Right ventricle myocardium inferior (tissue), 1 donor: ENCODE measurements around the gene CLDN6. TPM values are rescaled to one million over a fixed set of nuclear protein-coding genes. Genes with fewer than 3 reads are reported as not detected.

Experiments used
- ATAC-seq: fragments of 200-7000 bp; cut with Tn5 transposase; one replicate; pipeline ENCODE4 v1.9.1; 2020; ENCODE audit warnings: mild to moderate bottlenecking, moderate library complexity
- DNase-seq: peaks from one replicate; pipeline ENCODE4 v3.0.0; 2021; ENCODE audit errors: missing footprints
- intact Hi-C: fragments of 100-400 bp; cut with DNase I; formaldehyde crosslinking; loops from one replicate; pipeline ENCODE4 v1.11.0; 2022
- total RNA-seq: library from RNA; stranded (reverse); fragmentation: NEBNext Ultra II Directional; extraction: Animal tissue kit (Norgen Biotek cat#: 25700); gene quantifications from one replicate; pipeline ENCODE4 v1.2.1, GENCODE V29; 2021
- donor health status: DM: no; HTN: yes; CAD: no; lungs with severe emphysema.

The CLDN6 gene
- total RNA-seq, 1 donor from 2014 or later: not detected

GRCh38 chr16:2968738-2969544 lies 49.0 kb downstream of the CLDN6 start, which contains the start of gene PAQR4:
TSS of gene PAQR4 (plus strand) at chr16:2969348. CDS start at chr16:2969675, 327 bp downstream.
- peak; percentile 95 for DNase-seq
- intact Hi-C loops: no loop called here
- peak; percentile 93 for ATAC-seq

- no peak for ATAC-seq
- intact Hi-C loops: no loop called here
- no peak for DNase-seq
Measured at GRCh38 chr16:2968368-2968737, 49.6 kb downstream of the CLDN6 start.

- intact Hi-C loops: no loop called here
- ATAC-seq (no peak), DNase-seq (no peak)
Measured at GRCh38 chr16:2967721-2968161, 50.2 kb downstream of the CLDN6 start.

- intact Hi-C loops: no loop called here
- DNase-seq: no peak
Measured at GRCh38 chr16:2967211-2967631, 50.8 kb downstream of the CLDN6 start.

GRCh38 chr16:2966808-2967191 lies 51.2 kb downstream of the CLDN6 start:
- ATAC-seq: no peak
- DNase-seq: no peak
- intact Hi-C loops: no loop called here

More at GRCh38 chr16:2967211-2967631, 50.8 kb downstream of the CLDN6 start:
- no peak for ATAC-seq

GRCh38 chr16:2966043-2966807 lies 51.8 kb downstream of the CLDN6 start:
- ATAC-seq (no peak), DNase-seq (no peak)
- intact Hi-C loops: no loop called here

Other genes starting within 250 kb of the CLDN6 start
- gene ELOB, start 240.9 kb downstream of the CLDN6 start, total RNA-seq: 336 TPM
- not detected for gene PRSS33, start 230.6 kb downstream of the CLDN6 start, total RNA-seq
- gene PRSS41, start 219.7 kb downstream of the CLDN6 start, total RNA-seq: not detected
- gene PRSS21, start 200.9 kb downstream of the CLDN6 start, total RNA-seq: not detected
- gene ZG16B, start 187.9 kb downstream of the CLDN6 start, total RNA-seq: 0.35 TPM
- not detected for gene PRSS22, start 160.0 kb downstream of the CLDN6 start, total RNA-seq
- 31.3 TPM for gene FLYWCH2, start 135.0 kb downstream of the CLDN6 start, total RNA-seq
- gene FLYWCH1, start 106.3 kb downstream of the CLDN6 start, total RNA-seq: 34.5 TPM
- gene KREMEN2, start 53.9 kb downstream of the CLDN6 start, total RNA-seq: not detected
- 11.4 TPM for gene PAQR4, start 48.8 kb downstream of the CLDN6 start, total RNA-seq
- 2.9 TPM for gene PKMYT1, start 37.7 kb downstream of the CLDN6 start, total RNA-seq
- gene CLDN9, start 5.3 kb downstream of the CLDN6 start, total RNA-seq: 0.32 TPM
- 42.8 TPM for gene TNFRSF12A, start 2.2 kb upstream of the CLDN6 start, total RNA-seq
- gene HCFC1R1, start 5.8 kb upstream of the CLDN6 start, total RNA-seq: 68.6 TPM
- 12.9 TPM for gene THOC6, start 5.9 kb upstream of the CLDN6 start, total RNA-seq
- not detected for gene BICDL2, start 18.8 kb upstream of the CLDN6 start, total RNA-seq
- gene MMP25, start 28.4 kb upstream of the CLDN6 start, total RNA-seq: 1.7 TPM
- 57.8 TPM for gene IL32, start 47.5 kb upstream of the CLDN6 start, total RNA-seq
- gene ZSCAN10, start 81.1 kb upstream of the CLDN6 start, total RNA-seq: not detected
- 7.4 TPM for gene ZNF205, start 94.4 kb upstream of the CLDN6 start, total RNA-seq
- 6.2 TPM for gene ZNF213, start 116.8 kb upstream of the CLDN6 start, total RNA-seq
- not detected for gene OR1F1, start 170.0 kb upstream of the CLDN6 start, total RNA-seq
- gene ZNF200, start 217.0 kb upstream of the CLDN6 start, total RNA-seq: 5.1 TPM
- 1.1 TPM for gene MEFV, start 238.4 kb upstream of the CLDN6 start, total RNA-seq